GM18870 (cell line): ENCODE data around the gene FITM1.
A peak's percentile ranks its signal among the peaks of the same experiment; 100 is the strongest.

Experiments
- ATAC-seq: cut with Tn5 transposase; IDR thresholded peaks from one replicate; pipeline ENCODE4 v1.9.1; 2021; ENCODE audit warnings: moderate library complexity; ENCODE audit not compliant: unreplicated experiment

FITM1 gene

GRCh38 chr14:24156840-24157239 is 26.4 kb downstream of the FITM1 start:
- no peak for ATAC-seq

GRCh38 chr14:24157331-24157730 is 26.9 kb downstream of the FITM1 start:
- no peak for ATAC-seq

- ATAC-seq = no peak
Measured at GRCh38 chr14:24159777-24160498, 29.5 kb downstream of the FITM1 start.

GRCh38 chr14:24160499-24160849 is 30.0 kb downstream of the FITM1 start:
- no peak for ATAC-seq

- peak; percentile 71 for ATAC-seq
Measured at GRCh38 chr14:24160850-24161804, 30.7 kb downstream of the FITM1 start, which contains the start of gene IRF9. Gene IRF9 (plus strand): TSS chr14:24161265. CDS start chr14:24162145, 880 bp downstream.

GRCh38 chr14:24162093-24162492 is 31.6 kb downstream of the FITM1 start:
- ATAC-seq = no peak

GRCh38 chr14:24164518-24164991 is 34.1 kb downstream of the FITM1 start:
- no peak for ATAC-seq

- ATAC-seq = no peak
Measured at GRCh38 chr14:24165785-24166184, 35.3 kb downstream of the FITM1 start.

GRCh38 chr14:24167469-24168114 is 37.1 kb downstream of the FITM1 start:
- ATAC-seq = no peak

- peak; percentile 59 for ATAC-seq
Measured at GRCh38 chr14:24171422-24172260, 41.2 kb downstream of the FITM1 start, which contains the start of gene REC8. Gene REC8 (plus strand): TSS chr14:24172080. CDS start chr14:24172553, 473 bp downstream.

GRCh38 chr14:24172261-24172860 is 41.9 kb downstream of the FITM1 start:
- no peak for ATAC-seq

- no peak for ATAC-seq
Measured at GRCh38 chr14:24172871-24173281, 42.4 kb downstream of the FITM1 start.

GRCh38 chr14:24176599-24176998 is 46.1 kb downstream of the FITM1 start:
- ATAC-seq = no peak

GRCh38 chr14:24177041-24177825 is 46.8 kb downstream of the FITM1 start:
- no peak for ATAC-seq

- ATAC-seq = no peak
Measured at GRCh38 chr14:24177891-24178290, 47.4 kb downstream of the FITM1 start.

- no peak for ATAC-seq
Measured at GRCh38 chr14:24178399-24179178, 48.1 kb downstream of the FITM1 start.

GRCh38 chr14:24179294-24179960 is 49.0 kb downstream of the FITM1 start:
- ATAC-seq = no peak
